K562 (cell line): ENCODE measurements around the gene MGRN1. TPM values are rescaled to one million over a fixed set of nuclear protein-coding genes. Genes with fewer than 3 reads are reported as not detected.

ENCODE experiments used
- CBX3 ChIP-seq, 2 experiments: IDR thresholded peaks; 1 replicate in 1 of 2; 2 replicates in 1 of 2; pipeline ENCODE4 v1.6.1; 2012; ENCODE audit warnings: inconsistent platforms in 2 of 2, low read length in 2 of 2, borderline replicate concordance in 1 of 2, control low read depth in 1 of 2
- CSDE1 ChIP-seq, 2 experiments: fragments of 450-650 bp; IDR thresholded peaks; 2 replicates each; pipeline ENCODE4 v1.6.1; 2016; ENCODE audit warnings: mild to moderate bottlenecking in 1 of 2
- HMGN3 ChIP-seq: IDR thresholded peaks from 2 replicates; pipeline ENCODE4 v1.6.1; 2011; ENCODE audit warnings: borderline replicate concordance, low read depth, mild to moderate bottlenecking, mixed read lengths, low read length; ENCODE audit not compliant: insufficient read length; ENCODE audit errors: extremely low read depth
- L3MBTL2 ChIP-seq: fragments of 450-650 bp; IDR thresholded peaks from 2 replicates; pipeline ENCODE4 v1.6.1; 2016; ENCODE audit warnings: mild to moderate bottlenecking, moderate library complexity
- PTBP1 ChIP-seq: fragments of 200-400 bp; formaldehyde crosslinking; IDR thresholded peaks from 2 replicates; pipeline ENCODE4 v1.6.1; 2017; ENCODE audit warnings: low read depth, low read length
- RBM39 ChIP-seq: fragments of 200-400 bp; formaldehyde crosslinking; optimal IDR thresholded peaks from 2 replicates; pipeline ENCODE3; 2018; ENCODE audit warnings: low read depth, low read length
- SMAD2 ChIP-seq: fragments of 150-350 bp; IDR thresholded peaks from 2 replicates; pipeline ENCODE4 v1.6.1; 2014; ENCODE audit warnings: low read depth, mild to moderate bottlenecking, low read length
- TCF7L2 ChIP-seq: fragments of 150-350 bp; IDR thresholded peaks from 2 replicates; pipeline ENCODE4 v1.6.1; 2016; ENCODE audit warnings: low read depth, mild to moderate bottlenecking, low read length, moderate library complexity
- XRCC4 ChIP-seq: IDR thresholded peaks from one replicate; pipeline ENCODE4 v1.6.1; 2011; ENCODE audit not compliant: insufficient read depth, insufficient read length; ENCODE audit errors: extremely low read depth
- ZNF121 ChIP-seq: sonication (generic); formaldehyde crosslinking; conservative IDR thresholded peaks from 2 replicates; pipeline ENCODE4 v1.8.0; 2022; ENCODE audit warnings: missing genetic modification reagents
- ZNF79 ChIP-seq: fragments of 250-450 bp; sonication (Bioruptor Pico); IDR thresholded peaks from 2 replicates; pipeline ENCODE4 v1.4.0; 2020; ENCODE audit warnings: low read depth, mild to moderate bottlenecking, moderate library complexity
- ZSCAN29 ChIP-seq: fragments of 450-650 bp; IDR thresholded peaks from 2 replicates; pipeline ENCODE4 v1.6.1; 2017
- polyA plus RNA-seq, 8 experiments: library from polyadenylated mRNA; depleted of rRNA in 4 of 8; stranded (reverse) in 5 of 8; unstranded in 3 of 8; fragments of >200 nt; fragmentation: Nextera tagmentation in 2 of 8; fragmentation: Illumina TruSeq in 1 of 8; extraction: Ambion mirVana in 2 of 8; extraction: Trizol in 1 of 8; gene quantifications; 2 replicates each; pipeline versions ENCODE4 v1.2.1 to v1.2.3, GENCODE V29; 2011 to 2014; ENCODE audit warnings: inconsistent platforms in 1 of 8, missing spikeins in 1 of 8
- total RNA-seq, 7 experiments: library from RNA; depleted of rRNA in 6 of 7; stranded (reverse); fragments of >200 nt in 6 of 7; fragmentation: Illumina TruSeq in 2 of 7; extraction: Trizol in 2 of 7; gene quantifications; 2 replicates each; pipeline versions ENCODE4 v1.2.1 to v1.2.3, GENCODE V29; 2011 to 2021; ENCODE audit warnings: low replicate concordance in 1 of 7
- TF ChIP-seq, protein P1 (sequence below), 2 experiments: fragments of 450-650 bp; IDR thresholded peaks; 2 replicates each; pipeline ENCODE4 v1.6.1; 2016; ENCODE audit warnings: mild to moderate bottlenecking in 2 of 2, borderline replicate concordance in 1 of 2, low read depth in 1 of 2, moderate library complexity in 1 of 2
- TF ChIP-seq, protein P2 (sequence below): sonication (generic); IDR thresholded peaks from 2 replicates; pipeline ENCODE4 v1.6.1; 2016
- TF ChIP-seq, protein P3 (sequence below): fragments of 450-650 bp; IDR thresholded peaks from one replicate; pipeline ENCODE4 v1.6.1; 2018; ENCODE audit warnings: mild to moderate bottlenecking, moderate library complexity; ENCODE audit not compliant: partially characterized antibody
- TF ChIP-seq, protein P4 (sequence below): fragments of 450-650 bp; formaldehyde crosslinking; IDR thresholded peaks from 2 replicates; pipeline ENCODE4 v1.4.0; 2020; ENCODE audit warnings: mild to moderate bottlenecking, moderate library complexity

The MGRN1 gene
- total and polyA plus RNA-seq, 9 of the 15 experiments (the other 6 are each of a cell fraction or from before 2014, with no cell fraction given): 0.15 to 37.9 (median 6.0) TPM

DNA sequence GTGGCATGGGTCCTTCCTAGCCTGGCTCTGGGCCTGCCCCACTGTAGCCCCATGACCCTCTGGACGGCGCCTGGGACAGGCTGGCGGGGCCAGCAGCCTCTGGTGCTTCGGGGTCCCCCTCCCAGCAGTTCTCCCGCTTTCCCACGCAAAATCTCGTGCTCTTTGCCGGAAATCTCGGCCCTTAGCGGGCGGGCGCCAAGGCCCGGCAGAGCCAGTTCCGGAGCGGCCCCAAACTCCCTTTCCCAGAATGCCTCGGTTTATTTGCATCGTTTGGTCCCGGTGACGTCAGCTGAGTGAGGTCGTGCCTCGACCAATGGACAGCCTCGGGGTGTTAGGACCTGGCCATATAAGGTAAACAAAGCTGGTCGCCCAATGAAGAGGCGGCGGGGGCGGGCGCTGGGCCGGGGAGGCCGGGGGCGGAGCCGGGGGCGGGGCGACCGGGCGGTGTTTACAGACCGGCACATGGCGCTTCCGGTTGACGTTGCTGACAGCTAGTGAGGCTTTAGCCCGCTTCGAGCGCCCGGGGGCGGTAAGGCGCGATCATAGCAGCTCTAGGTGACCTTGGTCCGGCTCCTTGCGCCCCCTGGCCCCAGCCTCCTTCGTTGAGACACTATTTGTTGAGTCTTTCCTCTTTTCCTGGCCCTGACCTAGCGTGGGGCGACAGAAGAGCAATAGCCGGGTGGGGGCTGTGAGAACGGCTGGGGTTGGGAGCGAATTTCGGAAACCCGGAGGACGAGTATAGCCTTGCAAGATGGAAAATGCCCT is 8.4 kb upstream of the MGRN1 start (continued):
- TF ChIP-seq, protein P1, sequence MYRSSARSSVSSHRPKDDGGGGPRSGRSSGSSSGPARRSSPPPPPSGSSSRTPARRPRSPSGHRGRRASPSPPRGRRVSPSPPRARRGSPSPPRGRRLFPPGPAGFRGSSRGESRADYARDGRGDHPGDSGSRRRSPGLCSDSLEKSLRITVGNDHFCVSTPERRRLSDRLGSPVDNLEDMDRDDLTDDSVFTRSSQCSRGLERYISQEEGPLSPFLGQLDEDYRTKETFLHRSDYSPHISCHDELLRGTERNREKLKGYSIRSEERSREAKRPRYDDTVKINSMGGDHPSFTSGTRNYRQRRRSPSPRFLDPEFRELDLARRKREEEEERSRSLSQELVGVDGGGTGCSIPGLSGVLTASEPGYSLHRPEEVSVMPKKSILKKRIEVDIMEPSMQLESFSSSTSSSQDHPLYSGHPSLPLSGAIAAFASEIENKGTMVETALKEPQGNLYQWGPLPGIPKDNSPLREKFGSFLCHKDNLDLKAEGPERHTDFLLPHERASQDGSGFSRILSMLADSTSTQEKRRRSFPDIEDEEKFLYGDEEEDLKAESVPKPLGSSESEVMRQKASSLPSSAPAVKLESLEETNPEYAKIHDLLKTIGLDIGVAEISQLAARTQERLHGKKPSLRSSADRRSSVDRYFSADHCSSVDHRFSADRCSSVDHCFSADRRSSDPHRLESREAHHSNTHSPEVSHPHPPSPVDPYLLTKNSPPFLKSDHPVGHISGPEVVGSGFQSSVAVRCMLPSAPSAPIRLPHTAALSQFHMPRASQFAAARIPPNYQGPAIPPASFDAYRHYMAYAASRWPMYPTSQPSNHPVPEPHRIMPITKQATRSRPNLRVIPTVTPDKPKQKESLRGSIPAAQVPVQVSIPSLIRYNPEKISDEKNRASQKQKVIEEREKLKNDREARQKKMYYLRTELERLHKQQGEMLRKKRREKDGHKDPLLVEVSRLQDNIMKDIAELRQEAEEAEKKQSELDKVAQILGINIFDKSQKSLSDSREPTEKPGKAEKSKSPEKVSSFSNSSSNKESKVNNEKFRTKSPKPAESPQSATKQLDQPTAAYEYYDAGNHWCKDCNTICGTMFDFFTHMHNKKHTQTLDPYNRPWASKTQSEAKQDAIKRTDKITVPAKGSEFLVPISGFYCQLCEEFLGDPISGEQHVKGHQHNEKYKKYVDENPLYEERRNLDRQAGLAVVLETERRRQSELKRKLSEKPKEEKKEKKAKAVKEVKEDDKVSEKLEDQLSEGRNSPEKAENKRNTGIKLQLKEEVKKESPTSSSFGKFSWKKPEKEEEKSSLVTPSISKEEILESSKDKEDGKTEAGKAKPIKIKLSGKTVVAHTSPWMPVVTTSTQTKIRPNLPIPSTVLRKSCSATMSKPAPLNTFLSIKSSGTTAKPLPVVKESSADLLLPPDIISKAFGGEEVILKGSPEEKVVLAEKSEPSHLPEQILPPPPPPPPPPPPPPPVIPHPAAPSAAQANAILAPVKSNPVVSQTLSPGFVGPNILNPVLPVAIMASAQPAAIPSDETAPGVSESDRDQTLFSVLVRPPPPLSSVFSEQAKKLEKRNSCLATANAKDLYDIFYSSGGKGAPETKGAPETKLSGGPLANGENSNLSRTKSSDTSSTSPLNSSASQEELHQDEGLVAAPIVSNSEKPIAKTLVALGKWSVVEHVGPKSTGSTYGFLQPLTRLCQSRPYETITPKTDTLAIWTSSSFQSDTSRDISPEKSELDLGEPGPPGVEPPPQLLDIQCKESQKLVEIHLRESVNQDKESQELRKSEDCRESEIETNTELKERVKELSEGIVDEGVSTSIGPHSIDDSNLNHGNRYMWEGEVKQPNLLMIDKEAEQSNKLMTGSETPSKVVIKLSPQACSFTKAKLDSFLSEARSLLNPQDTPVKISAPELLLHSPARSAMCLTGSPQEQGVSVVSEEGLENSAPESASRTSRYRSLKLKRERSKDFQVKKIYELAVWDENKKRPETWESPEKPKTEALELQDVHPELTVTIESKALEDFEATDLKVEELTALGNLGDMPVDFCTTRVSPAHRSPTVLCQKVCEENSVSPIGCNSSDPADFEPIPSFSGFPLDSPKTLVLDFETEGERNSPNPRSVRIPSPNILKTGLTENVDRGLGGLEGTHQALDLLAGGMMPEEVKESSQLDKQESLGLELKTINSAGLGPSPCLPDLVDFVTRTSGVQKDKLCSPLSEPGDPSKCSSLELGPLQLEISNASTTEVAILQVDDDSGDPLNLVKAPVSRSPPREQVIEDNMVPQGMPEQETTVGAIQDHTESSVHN (IDR thresholded peaks at IDR 0.05; ENCODE audit: borderline replicate concordance in 1 of 2, low read depth in 1 of 2): no peak
- TF ChIP-seq HMGN3 (peak; percentile 33), XRCC4 (no peak), TCF7L2 (no peak), CBX3 (IDR thresholded peaks at IDR 0.05; ENCODE audit: borderline replicate concordance in 1 of 2, low read length in 2 of 2) (peak in 1 of 2 experiments; percentile 50; a peak in 1 of 3 replicates), CSDE1 (IDR thresholded peaks at IDR 0.05) (no peak), RBM39 (peak; percentile 70), PTBP1 (no peak), ZSCAN29 (no peak), ZNF79 (CRISPR knock-in tag) (no peak), L3MBTL2 (peak; percentile 89), SMAD2 (no peak), ZNF121 (CRISPR knock-in tag) (no peak)
- TF ChIP-seq, protein P2, sequence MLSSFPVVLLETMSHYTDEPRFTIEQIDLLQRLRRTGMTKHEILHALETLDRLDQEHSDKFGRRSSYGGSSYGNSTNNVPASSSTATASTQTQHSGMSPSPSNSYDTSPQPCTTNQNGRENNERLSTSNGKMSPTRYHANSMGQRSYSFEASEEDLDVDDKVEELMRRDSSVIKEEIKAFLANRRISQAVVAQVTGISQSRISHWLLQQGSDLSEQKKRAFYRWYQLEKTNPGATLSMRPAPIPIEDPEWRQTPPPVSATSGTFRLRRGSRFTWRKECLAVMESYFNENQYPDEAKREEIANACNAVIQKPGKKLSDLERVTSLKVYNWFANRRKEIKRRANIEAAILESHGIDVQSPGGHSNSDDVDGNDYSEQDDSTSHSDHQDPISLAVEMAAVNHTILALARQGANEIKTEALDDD: 0 out of 2 replicates have a peak, but pooled peaks have one; percentile 31
- TF ChIP-seq, protein P3, sequence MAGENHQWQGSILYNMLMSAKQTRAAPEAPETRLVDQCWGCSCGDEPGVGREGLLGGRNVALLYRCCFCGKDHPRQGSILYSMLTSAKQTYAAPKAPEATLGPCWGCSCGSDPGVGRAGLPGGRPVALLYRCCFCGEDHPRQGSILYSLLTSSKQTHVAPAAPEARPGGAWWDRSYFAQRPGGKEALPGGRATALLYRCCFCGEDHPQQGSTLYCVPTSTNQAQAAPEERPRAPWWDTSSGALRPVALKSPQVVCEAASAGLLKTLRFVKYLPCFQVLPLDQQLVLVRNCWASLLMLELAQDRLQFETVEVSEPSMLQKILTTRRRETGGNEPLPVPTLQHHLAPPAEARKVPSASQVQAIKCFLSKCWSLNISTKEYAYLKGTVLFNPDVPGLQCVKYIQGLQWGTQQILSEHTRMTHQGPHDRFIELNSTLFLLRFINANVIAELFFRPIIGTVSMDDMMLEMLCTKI: no peak
- TF ChIP-seq, protein P4, sequence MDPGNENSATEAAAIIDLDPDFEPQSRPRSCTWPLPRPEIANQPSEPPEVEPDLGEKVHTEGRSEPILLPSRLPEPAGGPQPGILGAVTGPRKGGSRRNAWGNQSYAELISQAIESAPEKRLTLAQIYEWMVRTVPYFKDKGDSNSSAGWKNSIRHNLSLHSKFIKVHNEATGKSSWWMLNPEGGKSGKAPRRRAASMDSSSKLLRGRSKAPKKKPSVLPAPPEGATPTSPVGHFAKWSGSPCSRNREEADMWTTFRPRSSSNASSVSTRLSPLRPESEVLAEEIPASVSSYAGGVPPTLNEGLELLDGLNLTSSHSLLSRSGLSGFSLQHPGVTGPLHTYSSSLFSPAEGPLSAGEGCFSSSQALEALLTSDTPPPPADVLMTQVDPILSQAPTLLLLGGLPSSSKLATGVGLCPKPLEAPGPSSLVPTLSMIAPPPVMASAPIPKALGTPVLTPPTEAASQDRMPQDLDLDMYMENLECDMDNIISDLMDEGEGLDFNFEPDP (CRISPR knock-in tag): no peak
